ENCODE data around the gene SLC49A4.

The SLC49A4 gene

GRCh38 chr3:122929188-122930062, 134.6 kb downstream of the SLC49A4 start:
- DNase-seq (ENCODE audit: low read depth, low spot score) = no peak

DNA sequence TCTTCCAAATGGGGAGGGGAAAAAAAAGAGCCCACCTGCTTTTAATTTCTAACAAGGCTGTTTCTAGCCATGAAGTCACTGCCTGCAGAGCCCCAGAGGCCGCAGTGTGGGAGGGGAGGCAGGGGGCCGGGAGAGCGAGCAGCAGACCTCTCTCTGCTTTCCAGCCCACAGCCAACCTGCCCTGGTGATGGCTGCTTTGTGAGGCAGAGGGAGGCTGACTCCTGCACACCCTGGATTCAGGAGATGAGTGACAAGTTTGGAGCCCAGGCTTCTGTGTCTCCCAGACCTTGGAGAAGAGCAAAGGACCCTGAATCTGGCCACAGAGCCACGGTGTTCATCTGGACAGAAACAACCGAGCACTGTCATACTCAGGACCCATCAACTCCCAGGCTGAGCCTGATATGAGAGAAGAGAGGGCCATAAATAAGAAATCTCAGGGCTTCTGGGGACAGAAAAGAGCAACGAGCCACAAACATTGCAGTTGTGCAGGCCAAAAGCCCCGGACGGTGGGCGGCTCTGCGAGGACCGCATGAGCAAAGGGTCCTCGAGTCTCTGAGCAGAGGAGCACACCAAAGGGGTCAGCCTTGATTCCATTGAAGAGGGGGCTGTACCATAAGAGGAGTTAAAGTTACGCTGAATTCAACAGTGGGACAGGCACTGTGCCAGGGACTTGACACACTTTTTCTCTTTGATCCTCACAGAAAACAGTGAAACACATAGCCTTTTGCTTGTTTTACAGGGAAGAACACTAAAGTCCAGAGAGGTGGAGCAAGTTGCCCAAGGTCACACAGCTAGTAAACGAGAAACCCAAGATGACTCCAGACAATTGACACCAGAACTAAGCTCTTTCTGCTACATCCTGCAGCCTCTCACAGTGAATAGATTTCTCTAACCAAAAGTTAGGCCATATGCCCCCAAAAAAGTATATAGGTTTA, 135.5 kb downstream of the SLC49A4 start:
- DNase-seq (ENCODE audit: low read depth, low spot score) = no peak
